Neural crest cell (in vitro differentiated cells): ENCODE results near the gene CDX2. TPM values are rescaled to one million over a fixed set of nuclear protein-coding genes. Genes with fewer than 3 reads are reported as not detected.
A peak's percentile ranks its signal among the peaks of the same experiment; 100 is the strongest.
"Not testable (repeated sequence)": the region's sequence is repeated elsewhere in the genome, so short reads cannot be mapped to it uniquely, and the experiment has no call there.

Source experiments
- DNase-seq: peaks from one replicate; pipeline ENCODE4 v3.0.0; 2021; ENCODE audit warnings: low read depth, mixed read lengths, low spot score
- H3K27ac Mint-ChIP-seq: one replicate; pipeline ENCODE4 v1.8.0; 2021; ENCODE audit warnings: mild to moderate bottlenecking, mixed read lengths; ENCODE audit not compliant: unreplicated experiment
- H3K27me3 Mint-ChIP-seq: 2 replicates; pipeline ENCODE4 v1.8.0; 2021; ENCODE audit warnings: low read depth, mild to moderate bottlenecking, mixed read lengths
- H3K36me3 Mint-ChIP-seq: 2 replicates; pipeline ENCODE4 v1.8.0; 2021; ENCODE audit warnings: low read depth, mild to moderate bottlenecking, mixed read lengths
- H3K4me1 Mint-ChIP-seq: 2 replicates; pipeline ENCODE4 v1.8.0; 2021; ENCODE audit warnings: mixed read lengths
- H3K4me3 Mint-ChIP-seq: one replicate; pipeline ENCODE4 v1.8.0; 2021; ENCODE audit warnings: mild to moderate bottlenecking, mixed read lengths
- H3K9me3 Mint-ChIP-seq: 2 replicates; pipeline ENCODE4 v1.8.0; 2021; ENCODE audit warnings: mixed read lengths
- total RNA-seq: library from RNA; stranded (reverse); gene quantifications from 2 replicates; pipeline ENCODE4 v1.2.1, GENCODE V29; 2021
- TF ChIP-seq, protein P1 (sequence below): fragments of 200-600 bp; sonication (generic); conservative IDR thresholded peaks from 2 replicates; pipeline ENCODE4 v1.5.0; 2021; ENCODE audit warnings: antibody characterized with exemption, mild to moderate bottlenecking

CDX2 gene
- total RNA-seq, 1 donor from 2014 or later = 2.4 TPM

DNA sequence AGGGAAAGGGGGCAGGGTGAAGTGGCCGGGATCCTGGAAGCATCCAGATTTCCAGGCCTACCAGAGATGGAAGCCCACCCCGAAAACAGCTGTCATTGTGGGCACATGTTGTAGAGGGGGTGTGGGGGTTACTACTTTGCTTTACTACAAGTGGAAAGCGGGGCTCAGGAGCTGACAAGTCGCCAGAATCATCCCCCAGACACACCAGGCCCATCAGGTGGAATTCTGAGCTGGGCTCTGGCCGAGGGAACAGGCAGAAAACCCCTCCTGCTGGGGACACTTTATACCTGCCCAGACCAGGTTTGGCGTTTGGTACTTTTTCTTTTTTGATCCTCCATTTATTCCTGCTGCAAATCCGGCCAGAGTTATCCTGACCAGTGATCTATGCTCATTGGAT is 3.8 kb downstream of the CDX2 start:
- peaks cover 99% of the 10 kb centered on the region for H3K27me3 Mint-ChIP-seq
- H3K4me1 Mint-ChIP-seq = peaks cover 27% of the 10 kb centered on the region
- TF ChIP-seq, protein P1, sequence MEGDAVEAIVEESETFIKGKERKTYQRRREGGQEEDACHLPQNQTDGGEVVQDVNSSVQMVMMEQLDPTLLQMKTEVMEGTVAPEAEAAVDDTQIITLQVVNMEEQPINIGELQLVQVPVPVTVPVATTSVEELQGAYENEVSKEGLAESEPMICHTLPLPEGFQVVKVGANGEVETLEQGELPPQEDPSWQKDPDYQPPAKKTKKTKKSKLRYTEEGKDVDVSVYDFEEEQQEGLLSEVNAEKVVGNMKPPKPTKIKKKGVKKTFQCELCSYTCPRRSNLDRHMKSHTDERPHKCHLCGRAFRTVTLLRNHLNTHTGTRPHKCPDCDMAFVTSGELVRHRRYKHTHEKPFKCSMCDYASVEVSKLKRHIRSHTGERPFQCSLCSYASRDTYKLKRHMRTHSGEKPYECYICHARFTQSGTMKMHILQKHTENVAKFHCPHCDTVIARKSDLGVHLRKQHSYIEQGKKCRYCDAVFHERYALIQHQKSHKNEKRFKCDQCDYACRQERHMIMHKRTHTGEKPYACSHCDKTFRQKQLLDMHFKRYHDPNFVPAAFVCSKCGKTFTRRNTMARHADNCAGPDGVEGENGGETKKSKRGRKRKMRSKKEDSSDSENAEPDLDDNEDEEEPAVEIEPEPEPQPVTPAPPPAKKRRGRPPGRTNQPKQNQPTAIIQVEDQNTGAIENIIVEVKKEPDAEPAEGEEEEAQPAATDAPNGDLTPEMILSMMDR = no peak
- no peaks in the 10 kb centered on the region for H3K36me3 Mint-ChIP-seq
- H3K9me3 Mint-ChIP-seq = no peaks in the 10 kb centered on the region
- H3K27ac Mint-ChIP-seq = no peak overlapping the region
- DNase-seq = no peak
- H3K4me3 Mint-ChIP-seq = no peak overlapping the region

DNA sequence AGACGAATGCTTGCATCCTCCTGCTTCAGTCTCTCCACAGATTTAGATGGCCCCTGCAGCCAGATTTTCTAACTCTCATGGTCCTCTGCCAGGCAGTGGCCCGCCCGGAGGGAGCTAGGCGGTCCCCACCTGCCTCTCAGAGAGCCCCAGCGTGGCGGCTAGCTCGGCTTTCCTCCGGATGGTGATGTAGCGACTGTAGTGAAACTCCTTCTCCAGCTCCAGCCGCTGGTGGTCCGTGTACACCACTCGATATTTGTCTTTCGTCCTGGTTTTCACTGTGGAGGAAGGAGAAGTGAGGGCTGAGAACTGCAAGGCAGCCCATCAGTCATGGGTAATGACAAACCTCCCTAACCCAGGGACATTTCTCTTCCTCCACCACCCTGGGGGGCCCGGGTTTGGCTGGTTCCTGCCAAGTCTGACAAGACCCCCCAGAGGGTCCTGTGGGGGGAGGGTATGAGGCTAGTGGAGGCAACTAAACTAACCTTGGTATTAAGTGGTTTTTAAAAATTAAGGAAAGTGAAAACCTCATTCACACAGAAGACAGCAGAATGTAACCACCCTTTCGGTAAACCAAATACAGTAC is 4.3 kb downstream of the CDX2 start:
- H3K27me3 Mint-ChIP-seq = peaks cover 99% of the 10 kb centered on the region
- no peaks in the 10 kb centered on the region for H3K9me3 Mint-ChIP-seq
- peaks cover 30% of the 10 kb centered on the region for H3K4me1 Mint-ChIP-seq
- TF ChIP-seq, protein P1 = no peak
- no peaks in the 10 kb centered on the region for H3K36me3 Mint-ChIP-seq
- DNase-seq = no peak
- no peak overlapping the region for H3K27ac Mint-ChIP-seq
- H3K4me3 Mint-ChIP-seq = no peak overlapping the region

- not testable (repeated sequence) for H3K36me3 Mint-ChIP-seq, H3K27ac Mint-ChIP-seq, H3K4me3 Mint-ChIP-seq, DNase-seq, H3K9me3 Mint-ChIP-seq
- Mint-ChIP-seq H3K27me3 (peaks cover 99% of the 10 kb centered on the region), H3K4me1 (peaks cover 25% of the 10 kb centered on the region)
These were observed 4.9 kb downstream of the CDX2 start for GRCh38 chr13:27964206-27964605.

- TF ChIP-seq, protein P1 = no peak
- Mint-ChIP-seq H3K27me3 (peaks cover 99% of the 10 kb centered on the region), H3K36me3 (no peaks in the 10 kb centered on the region), H3K4me3 (peak overlapping the region; percentile 2), H3K27ac (no peak overlapping the region), H3K9me3 (no peaks in the 10 kb centered on the region), H3K4me1 (peaks cover 23% of the 10 kb centered on the region)
- DNase-seq = no peak
These were observed 5.6 kb downstream of the CDX2 start for GRCh38 chr13:27963491-27963890.

GRCh38 chr13:27962982-27963381 is 6.1 kb downstream of the CDX2 start:
- Mint-ChIP-seq H3K36me3 (no peaks in the 10 kb centered on the region), H3K27ac (no peak overlapping the region), H3K4me3 (no peak overlapping the region), H3K9me3 (no peaks in the 10 kb centered on the region), H3K4me1 (peaks cover 22% of the 10 kb centered on the region), H3K27me3 (peaks cover 99% of the 10 kb centered on the region)
- no peak for DNase-seq
- TF ChIP-seq, protein P1 = no peak

DNA sequence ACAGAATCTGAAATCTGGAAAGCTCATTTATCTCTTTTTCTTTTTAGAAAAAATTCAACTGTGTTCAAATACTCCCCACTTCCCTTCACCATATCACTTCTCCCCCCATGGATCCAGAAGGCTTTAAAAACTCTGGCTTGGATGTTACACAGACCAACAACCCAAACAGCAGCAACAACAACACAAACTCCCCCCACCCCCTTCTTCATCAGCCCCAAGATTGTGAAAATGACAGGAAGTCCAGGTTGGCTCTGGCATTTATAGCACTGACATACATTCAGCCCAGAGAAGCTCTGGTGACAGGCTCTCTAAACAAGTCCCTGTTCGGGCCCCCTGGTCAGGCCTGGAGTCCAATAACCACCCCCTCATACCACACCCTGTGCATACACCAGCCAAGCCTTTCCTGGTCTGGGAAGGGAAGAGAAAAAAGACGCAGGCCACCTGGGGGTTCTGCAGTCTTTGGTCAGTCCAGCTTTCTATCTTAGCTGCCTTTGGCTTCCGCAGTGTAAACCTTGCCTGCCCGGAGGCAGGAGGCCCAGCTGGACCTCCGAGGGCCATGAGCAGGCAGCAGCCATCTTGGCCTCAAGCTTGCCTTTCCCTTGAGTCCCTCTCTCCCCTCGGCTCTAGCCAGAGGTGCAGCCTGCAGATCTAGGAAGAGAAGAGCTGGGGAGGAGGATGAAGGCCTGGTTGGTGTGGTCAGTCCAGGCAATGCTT is 6.8 kb downstream of the CDX2 start:
- H3K4me3 Mint-ChIP-seq = no peak overlapping the region
- TF ChIP-seq, protein P1 = no peak
- peaks cover 15% of the 10 kb centered on the region for H3K4me1 Mint-ChIP-seq
- no peaks in the 10 kb centered on the region for H3K9me3 Mint-ChIP-seq
- no peak overlapping the region for H3K27ac Mint-ChIP-seq
- H3K36me3 Mint-ChIP-seq = no peaks in the 10 kb centered on the region
- DNase-seq = no peak
- H3K27me3 Mint-ChIP-seq = peaks cover 99% of the 10 kb centered on the region
